GM12878 (cell line): ENCODE measurements around the gene ATP2A1. TPM values are rescaled to one million over a fixed set of nuclear protein-coding genes. Genes with fewer than 3 reads are reported as not detected.

ENCODE experiments used
- ATAC-seq: fragments of 200-7000 bp; cut with Tn5 transposase; 3 replicates; pipeline ENCODE4 v1.9.1; 2020; ENCODE audit warnings: mild to moderate bottlenecking, moderate library complexity
- BruUV-seq: library from RNA; stranded (reverse); fragments of 400-500 nt; replicated peaks from 2 replicates; lab custom pipeline; 2021; lab: Mats Ljungman, UMichigan
- CTCF ChIA-PET: fragments of 300-600 bp; sonication (Branson Sonifier 250); formaldehyde crosslinking; extraction: SDS; loops from one replicate; lab custom pipeline; 2021; ENCODE audit warnings: inconsistent platforms; lab: Yijun Ruan, JAX
- POLR2A ChIA-PET: fragments of 350-600 bp; formaldehyde crosslinking; extraction: SDS; loops from one replicate; lab custom pipeline; 2021; ENCODE audit warnings: inconsistent platforms; lab: Charles Lee
- RAD21 ChIA-PET: fragments of 300-600 bp; sonication (Branson Sonifier 250); formaldehyde crosslinking; loops from one replicate; lab custom pipeline; 2023; ENCODE audit warnings: antibody characterized with exemption; ENCODE audit not compliant: unreplicated experiment; lab: Charles Lee
- SMC1A ChIA-PET: fragments of 300-600 bp; sonication (Branson Sonifier 250); formaldehyde crosslinking; loops from one replicate; lab custom pipeline; 2023; ENCODE audit not compliant: unreplicated experiment, uncharacterized antibody; lab: Charles Lee
- DNase-seq: peaks from one replicate; pipeline ENCODE4 v3.0.0-alpha.2; 2011; ENCODE audit warnings: low read depth, low spot score
- FAIRE-seq: peaks from 3 replicates; lab custom pipeline; 2011; peaks lifted over from hg19 to GRCh38; lab: Jason Lieb, UNC
- H2AFZ ChIP-seq: 2 replicates; pipeline ENCODE4 v1.6.0; 2011; ENCODE audit warnings: low read depth, low read length, control low read depth; ENCODE audit not compliant: control insufficient read depth
- H3K27ac ChIP-seq: 2 replicates; pipeline ENCODE4 v1.5.1; 2011; ENCODE audit warnings: control low read depth; ENCODE audit not compliant: control insufficient read depth, insufficient read depth
- H3K27me3 ChIP-seq, 2 experiments: replicated peaks in 1 of 2; 2 replicates each; pipeline versions ENCODE4 v1.6.0 to v1.6.1; 2011; ENCODE audit warnings: low read length in 1 of 2; ENCODE audit not compliant: control insufficient read depth in 2 of 2, insufficient read depth in 2 of 2
- H3K36me3 ChIP-seq, 2 experiments: 2 replicates each; pipeline ENCODE4 v1.5.1; 2011; ENCODE audit warnings: low read length in 1 of 2; ENCODE audit not compliant: control insufficient read depth in 2 of 2, insufficient read depth in 2 of 2
- H3K4me1 ChIP-seq: 2 replicates; pipeline ENCODE4 v1.6.1; 2011; ENCODE audit warnings: mild to moderate bottlenecking, low read length, moderate library complexity, mixed read lengths; ENCODE audit not compliant: control insufficient read depth, insufficient read depth
- H3K4me2 ChIP-seq: 2 replicates; pipeline ENCODE4 v1.6.0; 2011; ENCODE audit warnings: control low read depth; ENCODE audit not compliant: control insufficient read depth, insufficient read depth
- H3K4me3 ChIP-seq: fragments of 200-600 bp; sonication (generic); 2 replicates; pipeline ENCODE4 v1.5.1; 2016
- H3K79me2 ChIP-seq: 2 replicates; pipeline ENCODE4 v1.6.0; 2011; ENCODE audit warnings: low read length; ENCODE audit not compliant: control insufficient read depth, insufficient read depth
- H3K9ac ChIP-seq: 2 replicates; pipeline ENCODE4 v1.8.0; 2011; ENCODE audit warnings: low read length, control low read depth, mixed read lengths; ENCODE audit not compliant: control insufficient read depth, insufficient read depth
- H3K9me3 ChIP-seq: replicated peaks from 3 replicates; pipeline ENCODE4 v1.5.1; 2011; ENCODE audit warnings: mild to moderate bottlenecking, low read length; ENCODE audit not compliant: control insufficient read depth, insufficient read depth
- H4K20me1 ChIP-seq: 2 replicates; pipeline ENCODE4 v1.6.0; 2011; ENCODE audit not compliant: control insufficient read depth, insufficient read depth
- CBFB ChIP-seq: IDR thresholded peaks from 2 replicates; pipeline ENCODE4 v1.6.1; 2016; ENCODE audit warnings: antibody characterized with exemption, low read depth
- CBX3 ChIP-seq: fragments of 200-600 bp; sonication (generic); IDR thresholded peaks from 2 replicates; pipeline ENCODE4 v1.6.1; 2016; ENCODE audit warnings: low read depth, borderline replicate concordance
- CEBPB ChIP-seq, 2 experiments: fragments of 150-350 bp in 1 of 2; IDR thresholded peaks; 2 replicates each; pipeline ENCODE4 v1.6.1; 2012 to 2014; ENCODE audit warnings: low read depth in 2 of 2, low read length in 2 of 2, borderline replicate concordance in 1 of 2, inconsistent platforms in 1 of 2
- CREM ChIP-seq: IDR thresholded peaks from 2 replicates; pipeline ENCODE4 v1.6.1; 2014; ENCODE audit warnings: antibody characterized with exemption, low read depth
- CTCF ChIP-seq, 3 experiments: IDR thresholded peaks in 2 of 3; conservative IDR thresholded peaks in 1 of 3; 2 replicates each; pipeline ENCODE4 v1.5.1; 2011; ENCODE audit warnings: low read depth in 3 of 3, low read length in 3 of 3, mild to moderate bottlenecking in 3 of 3, control low read depth in 2 of 3, moderate library complexity in 2 of 3, inconsistent platforms in 1 of 3, mixed read lengths in 1 of 3; ENCODE audit not compliant: control insufficient read depth in 2 of 3, insufficient read depth in 1 of 3; ENCODE audit errors: extremely low read depth in 1 of 3
- ESRRA ChIP-seq: IDR thresholded peaks from 2 replicates; pipeline ENCODE4 v1.6.1; 2012; ENCODE audit warnings: mild to moderate bottlenecking, low read length, improper control_type of control experiment
- HSF1 ChIP-seq: fragments of 150-350 bp; IDR thresholded peaks from 2 replicates; pipeline ENCODE4 v1.6.1; 2014; ENCODE audit warnings: mild to moderate bottlenecking, low read depth, low read length
- IRF4 ChIP-seq: IDR thresholded peaks from 2 replicates; pipeline ENCODE4 v1.6.1; 2011; ENCODE audit warnings: low read depth, low read length
- KDM1A ChIP-seq: fragments of 200-600 bp; sonication (generic); IDR thresholded peaks from 2 replicates; pipeline ENCODE4 v1.6.1; 2016; ENCODE audit warnings: borderline replicate concordance
- MEF2A ChIP-seq: IDR thresholded peaks from 2 replicates; pipeline ENCODE4 v1.6.1; 2011; ENCODE audit warnings: low read depth, mild to moderate bottlenecking, low read length, moderate library complexity; ENCODE audit not compliant: insufficient read depth
- MLLT1 ChIP-seq: fragments of 450-650 bp; IDR thresholded peaks from 2 replicates; pipeline ENCODE4 v1.6.1; 2016; ENCODE audit warnings: mild to moderate bottlenecking
- MTA2 ChIP-seq: fragments of 450-650 bp; IDR thresholded peaks from 2 replicates; pipeline ENCODE4 v1.6.1; 2016; ENCODE audit warnings: low read depth, mild to moderate bottlenecking, moderate library complexity
- MYB ChIP-seq: fragments of 150-350 bp; IDR thresholded peaks from 2 replicates; pipeline ENCODE4 v1.6.1; 2014; ENCODE audit warnings: mild to moderate bottlenecking, low read depth, low read length, borderline replicate concordance
- NR2C2 ChIP-seq: IDR thresholded peaks from 2 replicates; pipeline ENCODE4 v1.6.1; 2011; ENCODE audit warnings: borderline replicate concordance, low read depth; ENCODE audit not compliant: control insufficient read depth, insufficient read length
- RAD51 ChIP-seq: fragments of 450-650 bp; IDR thresholded peaks from 2 replicates; pipeline ENCODE4 v1.6.1; 2016; ENCODE audit warnings: moderate library complexity, mild to moderate bottlenecking, inconsistent platforms
- RELA ChIP-seq: fragments of 450-650 bp; IDR thresholded peaks from 2 replicates; pipeline ENCODE4 v1.8.0; 2014; ENCODE audit warnings: borderline replicate concordance; ENCODE audit not compliant: partially characterized antibody
- SUZ12 ChIP-seq: fragments of 200-600 bp; sonication (generic); IDR thresholded peaks from one replicate; pipeline ENCODE4 v1.6.1; 2018; ENCODE audit warnings: antibody characterized with exemption, mild to moderate bottlenecking; ENCODE audit not compliant: unreplicated experiment
- ZBTB33 ChIP-seq: fragments of 450-650 bp; IDR thresholded peaks from 2 replicates; pipeline ENCODE4 v1.6.1; 2017; ENCODE audit warnings: mild to moderate bottlenecking
- WGBS: methylation state at CpG from one replicate; pipeline ENCODE4 v1.1.6; 2016; ENCODE audit warnings: low lambda C conversion rate; ENCODE audit not compliant: insufficient replicate concordance, insufficient coverage; ENCODE audit errors: missing lambda C conversion rate; 5-methylcytosine and 5-hydroxymethylcytosine counted together
- in situ Hi-C: fragments of 300-500 bp; cut with MboI; formaldehyde crosslinking; loops from 9 replicates; pipeline ENCODE4 v1.14.3; 2018; ENCODE audit warnings: mixed read lengths
- intact Hi-C: fragments of 100-400 bp; cut with micrococcal nuclease; formaldehyde crosslinking; loops from one replicate; pipeline ENCODE4 v1.14.2; 2022; ENCODE audit not compliant: unreplicated experiment
- polyA plus RNA-seq, 11 experiments: library from polyadenylated mRNA; depleted of rRNA in 4 of 11; unstranded in 6 of 11; stranded (reverse) in 5 of 11; fragments of >200 nt; fragmentation: Nextera tagmentation in 4 of 11; fragmentation: Illumina TruSeq in 1 of 11; extraction: Ambion mirVana in 4 of 11; extraction: Trizol in 1 of 11; gene quantifications; 1 replicate in 1 of 11; 2 replicates in 10 of 11; pipeline versions ENCODE4 v1.2.1 to v1.2.3, GENCODE V29; 2011 to 2016; ENCODE audit warnings: inconsistent platforms in 2 of 11, missing spikeins in 2 of 11, low read depth in 1 of 11
- total RNA-seq, 4 experiments: library from RNA; depleted of rRNA in 3 of 4; stranded (reverse); fragments of >200 nt in 3 of 4; fragmentation: Illumina TruSeq in 1 of 4; extraction: Trizol in 1 of 4; gene quantifications; 2 replicates each; pipeline versions ENCODE4 v1.2.1 to v1.2.3, GENCODE V29; 2013 to 2021

Gene ATP2A1
- total and polyA plus RNA-seq, 10 of the 15 experiments (the other 5 are each of a cell fraction or from before 2014, with no cell fraction given) = 0.13 to 1.7 (median 0.88) TPM

- Histone ChIP-seq H2AFZ (no peak overlapping the region), H3K36me3 (peaks cover 8 to 11% of the 10 kb centered on the region in 2 experiments; a peak in 3 of 4 replicates), H4K20me1 (no peaks in the 10 kb centered on the region), H3K27ac (no peak overlapping the region)
- in situ Hi-C loops = no loop called here
- DNase-seq (no peak), FAIRE-seq (no peak)
- SMC1A ChIA-PET = interaction anchor here (1.9 to 4.4 kb wide), 2 partner anchors 12 to 70 kb away, joined by 5 to 38 read pairs; no protein-coding TSS in a partner anchor
- intact Hi-C loops = no loop called here
- TF ChIP-seq RAD51 (no peak), CEBPB (IDR thresholded peaks at IDR 0.05; ENCODE audit: borderline replicate concordance in 1 of 2, low read depth in 2 of 2, low read length in 2 of 2) (no peak), MLLT1 (no peak), HSF1 (no peak), CBX3 (no peak), CREM (no peak), MYB (no peak), ESRRA (no peak), RELA (no peak), KDM1A (no peak), CBFB (no peak), IRF4 (no peak), SUZ12 (no peak), MEF2A (no peak), MTA2 (no peak), ZBTB33 (no peak), CTCF (IDR thresholded peaks at IDR 0.05 in 2 of 3, conservative IDR thresholded peaks at IDR 0.05 in 1 of 3; ENCODE audit: control insufficient read depth in 2 of 3, extremely low read depth in 1 of 3, insufficient read depth in 1 of 3, low read depth in 3 of 3, low read length in 3 of 3) (no peak), NR2C2 (no peak)
- TF ChIP-seq, all 136 proteins: peak for 0
- ChIA-PET RAD21 (interaction anchor here (2.0 to 5.6 kb wide), 2 partner anchors 50 to 70 kb away, joined by 4 to 53 read pairs; no protein-coding TSS in a partner anchor), POLR2A (no interaction called here), CTCF (interaction anchor here (1.3 to 8.1 kb wide), 5 partner anchors 11 to 104 kb away, joined by 4 to 124 read pairs (median 9); partner anchors contain the start of genes CD19 and SH2B1)
- Histone ChIP-seq H3K9me3 (no peaks in the 10 kb centered on the region), H3K4me1 (peaks cover 7% of the 10 kb centered on the region; the same call in 1 of the 2 replicates), H3K27me3 (no peaks in the 10 kb centered on the region), H3K4me2 (no peak overlapping the region), H3K4me3 (no peak overlapping the region), H3K9ac (no peak overlapping the region), H3K79me2 (no peaks in the 10 kb centered on the region)
- 72% methylated on average over 6 of the region's 6 CpGs for WGBS
- BruUV-seq = no TSS peak
- ATAC-seq = 0 out of 3 replicates have a peak, but pooled peaks have one; percentile 12
Measured at GRCh38 chr16:28874406-28874805, 3.9 kb upstream of the ATP2A1 start.
